Activated T-cell treated with anti-CD3 and anti-CD28 coated beads, Interleukin-2, amount 50 U/mL, for 72 hours (primary cell): ENCODE data around the gene RNF166. TPM values are rescaled to one million over a fixed set of nuclear protein-coding genes. Genes with fewer than 3 reads are reported as not detected.
A peak's percentile ranks its signal among the peaks of the same experiment; 100 is the strongest.

Experiments used
- ATAC-seq, 2 donors: fragments of 150-1000 bp; cut with Tn5 transposase; replicated peaks in 1 of 2; 2 replicates each; pipeline ENCODE4 v1.10.0; 2021; ENCODE audit warnings: moderate library complexity in 2 of 2, mild to moderate bottlenecking in 1 of 2
- DNase-seq, 2 donors: peaks; one replicate each; pipeline ENCODE4 v3.0.0; 2021 to 2022; ENCODE audit warnings: mixed read lengths in 1 of 2
- H3K27ac Mint-ChIP-seq: one replicate; pipeline ENCODE4 v1.8.0; 2022; ENCODE audit warnings: mild to moderate bottlenecking, moderate library complexity, mixed read lengths
- H3K27me3 Mint-ChIP-seq: one replicate; pipeline ENCODE4 v1.8.0; 2022; ENCODE audit warnings: low read depth, mixed read lengths
- H3K36me3 Mint-ChIP-seq, 2 donors: one replicate each; pipeline ENCODE4 v1.8.0; 2022; ENCODE audit warnings: mixed read lengths in 2 of 2, mild to moderate bottlenecking in 1 of 2; ENCODE audit not compliant: insufficient read depth in 2 of 2
- H3K4me1 Mint-ChIP-seq: one replicate; pipeline ENCODE4 v1.8.0; 2022; ENCODE audit warnings: low read depth, mixed read lengths
- H3K4me3 Mint-ChIP-seq, 2 donors: one replicate each; pipeline ENCODE4 v1.8.0; 2022; ENCODE audit warnings: mild to moderate bottlenecking in 2 of 2, mixed read lengths in 2 of 2, moderate library complexity in 2 of 2
- H3K9me3 Mint-ChIP-seq, 2 donors: one replicate each; pipeline ENCODE4 v1.8.0; 2022; ENCODE audit warnings: mixed read lengths in 2 of 2
- total RNA-seq, 2 donors: library from RNA; stranded (reverse); gene quantifications; one replicate each; pipeline ENCODE4 v1.2.3, GENCODE V29; 2022

The RNF166 gene
- total RNA-seq, 2 donors from 2014 or later = 58.6 to 64.5 TPM

- H3K36me3 Mint-ChIP-seq = no peaks in the 10 kb centered on the region
Observed at GRCh38 chr16:88703486-88704309, 2.5 kb downstream of the RNF166 start.

GRCh38 chr16:88702371-88703210 is 3.6 kb downstream of the RNF166 start:
- Mint-ChIP-seq H3K27ac (peak overlapping the region; percentile 13), H3K4me1 (peaks cover 73% of the 10 kb centered on the region), H3K4me3 (peak overlapping the region; percentile 83 to 93), H3K9me3 (no peaks in the 10 kb centered on the region), H3K27me3 (no peaks in the 10 kb centered on the region), H3K36me3 (no peaks in the 10 kb centered on the region)
- no peak for ATAC-seq
- DNase-seq = no peak

More at GRCh38 chr16:88703486-88704309, 2.5 kb downstream of the RNF166 start:
- DNase-seq (peak; percentile 80 to 84), ATAC-seq (peak; percentile 29 to 41)
- Mint-ChIP-seq H3K9me3 (no peaks in the 10 kb centered on the region), H3K4me1 (peaks cover 77% of the 10 kb centered on the region), H3K27ac (peak overlapping the region; percentile 7), H3K27me3 (no peaks in the 10 kb centered on the region), H3K4me3 (peak overlapping the region; percentile 83 to 93)

- no peaks in the 10 kb centered on the region for H3K9me3 Mint-ChIP-seq
- peak overlapping the region; percentile 83 to 93 for H3K4me3 Mint-ChIP-seq
- DNase-seq (peak in 1 of 2 donors; percentile 30), ATAC-seq (no peak)
- peak overlapping the region; percentile 51 for H3K27ac Mint-ChIP-seq
- H3K27me3 Mint-ChIP-seq = no peaks in the 10 kb centered on the region
- H3K36me3 Mint-ChIP-seq = no peaks in the 10 kb centered on the region
- peaks cover 66% of the 10 kb centered on the region for H3K4me1 Mint-ChIP-seq
Observed at GRCh38 chr16:88701581-88702370, 4.4 kb downstream of the RNF166 start.

- no peaks in the 10 kb centered on the region for H3K36me3 Mint-ChIP-seq
- peaks cover 66% of the 10 kb centered on the region for H3K4me1 Mint-ChIP-seq
- ATAC-seq (peak; percentile 81 to 84), DNase-seq (peak; percentile 94 to 95)
- H3K27ac Mint-ChIP-seq = peak overlapping the region; percentile 94
- no peaks in the 10 kb centered on the region for H3K27me3 Mint-ChIP-seq
- peak overlapping the region; percentile 83 to 93 for H3K4me3 Mint-ChIP-seq
- no peaks in the 10 kb centered on the region for H3K9me3 Mint-ChIP-seq
Observed at GRCh38 chr16:88700636-88701482, 5.3 kb downstream of the RNF166 start.

- DNase-seq (no peak), ATAC-seq (no peak)
- Mint-ChIP-seq H3K36me3 (no peaks in the 10 kb centered on the region), H3K27ac (peak overlapping the region; percentile 76), H3K9me3 (no peaks in the 10 kb centered on the region), H3K4me3 (peak overlapping the region; percentile 83 to 93), H3K27me3 (no peaks in the 10 kb centered on the region), H3K4me1 (peaks cover 64% of the 10 kb centered on the region)
Observed at GRCh38 chr16:88700322-88700635, 5.9 kb downstream of the RNF166 start.

GRCh38 chr16:88699180-88699579 is 7.0 kb downstream of the RNF166 start:
- ATAC-seq (no peak), DNase-seq (no peak)
- Mint-ChIP-seq H3K4me3 (peak overlapping the region in 1 of 2 donors; percentile 93), H3K27ac (no peak overlapping the region), H3K36me3 (no peaks in the 10 kb centered on the region), H3K4me1 (peaks cover 53% of the 10 kb centered on the region), H3K27me3 (no peaks in the 10 kb centered on the region), H3K9me3 (no peaks in the 10 kb centered on the region)

GRCh38 chr16:88698646-88699045 is 7.6 kb downstream of the RNF166 start:
- ATAC-seq (no peak), DNase-seq (no peak)
- H3K27ac Mint-ChIP-seq = no peak overlapping the region
- no peaks in the 10 kb centered on the region for H3K36me3 Mint-ChIP-seq
- no peak overlapping the region for H3K4me3 Mint-ChIP-seq
- no peaks in the 10 kb centered on the region for H3K9me3 Mint-ChIP-seq
- H3K27me3 Mint-ChIP-seq = no peaks in the 10 kb centered on the region
- peaks cover 48% of the 10 kb centered on the region for H3K4me1 Mint-ChIP-seq

GRCh38 chr16:88697831-88698615 is 8.2 kb downstream of the RNF166 start:
- Mint-ChIP-seq H3K27ac (no peak overlapping the region), H3K4me1 (peaks cover 42% of the 10 kb centered on the region), H3K4me3 (no peak overlapping the region), H3K27me3 (no peaks in the 10 kb centered on the region), H3K9me3 (no peaks in the 10 kb centered on the region), H3K36me3 (no peaks in the 10 kb centered on the region)
- no peak for DNase-seq
- no peak for ATAC-seq

GRCh38 chr16:88697116-88697830 is 8.9 kb downstream of the RNF166 start:
- Mint-ChIP-seq H3K27ac (no peak overlapping the region), H3K36me3 (no peaks in the 10 kb centered on the region), H3K4me1 (peaks cover 42% of the 10 kb centered on the region), H3K4me3 (no peak overlapping the region), H3K27me3 (no peaks in the 10 kb centered on the region), H3K9me3 (no peaks in the 10 kb centered on the region)
- DNase-seq (no peak), ATAC-seq (no peak)

GRCh38 chr16:88696441-88696840 is 9.8 kb downstream of the RNF166 start:
- DNase-seq = no peak
- no peak for ATAC-seq
- Mint-ChIP-seq H3K27ac (no peak overlapping the region), H3K9me3 (no peaks in the 10 kb centered on the region), H3K4me1 (peaks cover 41% of the 10 kb centered on the region), H3K36me3 (no peaks in the 10 kb centered on the region), H3K27me3 (no peaks in the 10 kb centered on the region), H3K4me3 (no peak overlapping the region)

GRCh38 chr16:88695753-88696152 is 10.5 kb downstream of the RNF166 start:
- peaks cover 38% of the 10 kb centered on the region for H3K4me1 Mint-ChIP-seq
- H3K27ac Mint-ChIP-seq = no peak overlapping the region
- H3K36me3 Mint-ChIP-seq = no peaks in the 10 kb centered on the region
- DNase-seq (no peak), ATAC-seq (no peak)
- no peaks in the 10 kb centered on the region for H3K9me3 Mint-ChIP-seq
- no peak overlapping the region for H3K4me3 Mint-ChIP-seq
- H3K27me3 Mint-ChIP-seq = no peaks in the 10 kb centered on the region
